HEK293 (cell line): ENCODE results near the gene C9orf72.

Experiments
- HOXA7 ChIP-seq: sonication (generic); formaldehyde crosslinking; IDR thresholded peaks from 2 replicates; pipeline ENCODE4 v1.8.1; 2022; ENCODE audit warnings: missing genetic modification reagents, borderline replicate concordance
- ZBTB20 ChIP-seq: fragments of 450-650 bp; formaldehyde crosslinking; IDR thresholded peaks from 2 replicates; pipeline ENCODE4 v1.5.1; 2016; ENCODE audit warnings: missing biosample characterization, missing genetic modification characterization
- ZBTB7A ChIP-seq: fragments of 450-650 bp; formaldehyde crosslinking; IDR thresholded peaks from 2 replicates; pipeline ENCODE4 v1.5.1; 2016; ENCODE audit warnings: low read depth, missing biosample characterization, missing genetic modification characterization
- ZFP3 ChIP-seq: fragments of 450-650 bp; formaldehyde crosslinking; IDR thresholded peaks from 2 replicates; pipeline ENCODE4 v1.5.1; 2016; ENCODE audit warnings: low read depth, missing biosample characterization, missing genetic modification characterization
- ZNF114 ChIP-seq: fragments of 450-650 bp; formaldehyde crosslinking; IDR thresholded peaks from 2 replicates; pipeline ENCODE4 v1.5.0; 2017; ENCODE audit warnings: missing biosample characterization, missing genetic modification characterization
- ZNF274 ChIP-seq, 2 experiments: fragments of 200-500 bp in 1 of 2; fragments of 450-650 bp in 1 of 2; sonication (Bioruptor generic) in 1 of 2; formaldehyde crosslinking in 1 of 2; IDR thresholded peaks; 2 replicates each; pipeline versions ENCODE4 v1.5.1 to v1.6.1; 2014 to 2016; ENCODE audit warnings: borderline replicate concordance in 1 of 2, inconsistent platforms in 1 of 2, low read length in 1 of 2, missing biosample characterization in 1 of 2, missing genetic modification characterization in 1 of 2
- ZNF311 ChIP-seq: fragments of 450-650 bp; formaldehyde crosslinking; IDR thresholded peaks from 2 replicates; pipeline ENCODE4 v1.5.1; 2017; ENCODE audit warnings: missing biosample characterization, missing genetic modification characterization, borderline replicate concordance
- ZNF510 ChIP-seq: fragments of 450-650 bp; formaldehyde crosslinking; IDR thresholded peaks from 2 replicates; pipeline ENCODE4 v1.5.1; 2018; ENCODE audit warnings: mild to moderate bottlenecking, missing genetic modification characterization, missing biosample characterization; ENCODE audit not compliant: insufficient replicate concordance
- ZNF843 ChIP-seq: fragments of 450-650 bp; formaldehyde crosslinking; IDR thresholded peaks from 2 replicates; pipeline ENCODE4 v1.5.1; 2016; ENCODE audit warnings: missing biosample characterization, missing genetic modification characterization
- TF ChIP-seq, protein P1 (sequence below): fragments of 450-650 bp; formaldehyde crosslinking; IDR thresholded peaks from 2 replicates; pipeline ENCODE4 v1.5.1; 2016; ENCODE audit warnings: missing biosample characterization, missing genetic modification characterization
- TF ChIP-seq, protein P2 (sequence below): fragments of 450-650 bp; formaldehyde crosslinking; IDR thresholded peaks from 2 replicates; pipeline ENCODE4 v1.5.1; 2016; ENCODE audit warnings: missing biosample characterization, missing genetic modification characterization
- TF ChIP-seq, protein P3 (sequence below): fragments of 450-650 bp; formaldehyde crosslinking; IDR thresholded peaks from 2 replicates; pipeline ENCODE4 v1.5.1; 2016; ENCODE audit warnings: missing biosample characterization, missing genetic modification characterization, low read depth
- TF ChIP-seq, protein P4 (sequence below): fragments of 450-650 bp; formaldehyde crosslinking; conservative IDR thresholded peaks from 2 replicates; pipeline ENCODE4 v1.5.1; 2016; ENCODE audit warnings: low read depth, missing biosample characterization, missing genetic modification characterization

DNA sequence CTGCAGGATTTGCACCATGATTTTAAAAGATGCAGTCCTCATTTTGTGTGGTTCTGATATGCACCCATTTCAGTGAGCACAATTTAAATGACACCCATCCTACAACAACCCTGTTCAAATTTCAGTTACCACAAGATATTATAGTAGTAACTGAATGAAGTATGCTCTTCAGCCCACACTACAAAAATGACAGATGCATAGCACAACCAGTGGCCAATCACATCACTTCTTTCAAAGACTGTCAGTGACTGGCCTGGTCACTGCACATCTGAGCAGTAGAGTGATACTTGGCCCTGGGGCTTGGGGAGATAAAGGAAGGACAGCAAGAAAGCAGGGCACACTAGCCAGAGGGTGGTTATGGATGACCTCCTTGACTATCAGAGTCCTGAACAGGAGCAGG lies 69.0 kb downstream of the C9orf72 start:
- TF ChIP-seq, protein P1, sequence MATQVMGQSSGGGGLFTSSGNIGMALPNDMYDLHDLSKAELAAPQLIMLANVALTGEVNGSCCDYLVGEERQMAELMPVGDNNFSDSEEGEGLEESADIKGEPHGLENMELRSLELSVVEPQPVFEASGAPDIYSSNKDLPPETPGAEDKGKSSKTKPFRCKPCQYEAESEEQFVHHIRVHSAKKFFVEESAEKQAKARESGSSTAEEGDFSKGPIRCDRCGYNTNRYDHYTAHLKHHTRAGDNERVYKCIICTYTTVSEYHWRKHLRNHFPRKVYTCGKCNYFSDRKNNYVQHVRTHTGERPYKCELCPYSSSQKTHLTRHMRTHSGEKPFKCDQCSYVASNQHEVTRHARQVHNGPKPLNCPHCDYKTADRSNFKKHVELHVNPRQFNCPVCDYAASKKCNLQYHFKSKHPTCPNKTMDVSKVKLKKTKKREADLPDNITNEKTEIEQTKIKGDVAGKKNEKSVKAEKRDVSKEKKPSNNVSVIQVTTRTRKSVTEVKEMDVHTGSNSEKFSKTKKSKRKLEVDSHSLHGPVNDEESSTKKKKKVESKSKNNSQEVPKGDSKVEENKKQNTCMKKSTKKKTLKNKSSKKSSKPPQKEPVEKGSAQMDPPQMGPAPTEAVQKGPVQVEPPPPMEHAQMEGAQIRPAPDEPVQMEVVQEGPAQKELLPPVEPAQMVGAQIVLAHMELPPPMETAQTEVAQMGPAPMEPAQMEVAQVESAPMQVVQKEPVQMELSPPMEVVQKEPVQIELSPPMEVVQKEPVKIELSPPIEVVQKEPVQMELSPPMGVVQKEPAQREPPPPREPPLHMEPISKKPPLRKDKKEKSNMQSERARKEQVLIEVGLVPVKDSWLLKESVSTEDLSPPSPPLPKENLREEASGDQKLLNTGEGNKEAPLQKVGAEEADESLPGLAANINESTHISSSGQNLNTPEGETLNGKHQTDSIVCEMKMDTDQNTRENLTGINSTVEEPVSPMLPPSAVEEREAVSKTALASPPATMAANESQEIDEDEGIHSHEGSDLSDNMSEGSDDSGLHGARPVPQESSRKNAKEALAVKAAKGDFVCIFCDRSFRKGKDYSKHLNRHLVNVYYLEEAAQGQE (tag by site-specific recombination) = no peak
- TF ChIP-seq ZNF510 (tag by site-specific recombination) (no peak), ZBTB20 (no peak), ZNF311 (tag by site-specific recombination) (no peak), HOXA7 (CRISPR knock-in tag) (no peak), ZNF843 (tag by site-specific recombination) (no peak), ZNF274 (IDR thresholded peaks at IDR 0.05; ENCODE audit: low read length) (no peak), ZNF274 (tag by site-specific recombination; IDR thresholded peaks at IDR 0.05; ENCODE audit: borderline replicate concordance) (no peak), ZFP3 (tag by site-specific recombination) (no peak), ZBTB7A (no peak), ZNF114 (tag by site-specific recombination) (no peak)
- TF ChIP-seq, protein P2, sequence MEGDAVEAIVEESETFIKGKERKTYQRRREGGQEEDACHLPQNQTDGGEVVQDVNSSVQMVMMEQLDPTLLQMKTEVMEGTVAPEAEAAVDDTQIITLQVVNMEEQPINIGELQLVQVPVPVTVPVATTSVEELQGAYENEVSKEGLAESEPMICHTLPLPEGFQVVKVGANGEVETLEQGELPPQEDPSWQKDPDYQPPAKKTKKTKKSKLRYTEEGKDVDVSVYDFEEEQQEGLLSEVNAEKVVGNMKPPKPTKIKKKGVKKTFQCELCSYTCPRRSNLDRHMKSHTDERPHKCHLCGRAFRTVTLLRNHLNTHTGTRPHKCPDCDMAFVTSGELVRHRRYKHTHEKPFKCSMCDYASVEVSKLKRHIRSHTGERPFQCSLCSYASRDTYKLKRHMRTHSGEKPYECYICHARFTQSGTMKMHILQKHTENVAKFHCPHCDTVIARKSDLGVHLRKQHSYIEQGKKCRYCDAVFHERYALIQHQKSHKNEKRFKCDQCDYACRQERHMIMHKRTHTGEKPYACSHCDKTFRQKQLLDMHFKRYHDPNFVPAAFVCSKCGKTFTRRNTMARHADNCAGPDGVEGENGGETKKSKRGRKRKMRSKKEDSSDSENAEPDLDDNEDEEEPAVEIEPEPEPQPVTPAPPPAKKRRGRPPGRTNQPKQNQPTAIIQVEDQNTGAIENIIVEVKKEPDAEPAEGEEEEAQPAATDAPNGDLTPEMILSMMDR (tag by site-specific recombination) = no peak
- TF ChIP-seq, protein P3, sequence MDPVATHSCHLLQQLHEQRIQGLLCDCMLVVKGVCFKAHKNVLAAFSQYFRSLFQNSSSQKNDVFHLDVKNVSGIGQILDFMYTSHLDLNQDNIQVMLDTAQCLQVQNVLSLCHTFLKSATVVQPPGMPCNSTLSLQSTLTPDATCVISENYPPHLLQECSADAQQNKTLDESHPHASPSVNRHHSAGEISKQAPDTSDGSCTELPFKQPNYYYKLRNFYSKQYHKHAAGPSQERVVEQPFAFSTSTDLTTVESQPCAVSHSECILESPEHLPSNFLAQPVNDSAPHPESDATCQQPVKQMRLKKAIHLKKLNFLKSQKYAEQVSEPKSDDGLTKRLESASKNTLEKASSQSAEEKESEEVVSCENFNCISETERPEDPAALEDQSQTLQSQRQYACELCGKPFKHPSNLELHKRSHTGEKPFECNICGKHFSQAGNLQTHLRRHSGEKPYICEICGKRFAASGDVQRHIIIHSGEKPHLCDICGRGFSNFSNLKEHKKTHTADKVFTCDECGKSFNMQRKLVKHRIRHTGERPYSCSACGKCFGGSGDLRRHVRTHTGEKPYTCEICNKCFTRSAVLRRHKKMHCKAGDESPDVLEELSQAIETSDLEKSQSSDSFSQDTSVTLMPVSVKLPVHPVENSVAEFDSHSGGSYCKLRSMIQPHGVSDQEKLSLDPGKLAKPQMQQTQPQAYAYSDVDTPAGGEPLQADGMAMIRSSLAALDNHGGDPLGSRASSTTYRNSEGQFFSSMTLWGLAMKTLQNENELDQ (tag by site-specific recombination) = no peak
- TF ChIP-seq, protein P4, sequence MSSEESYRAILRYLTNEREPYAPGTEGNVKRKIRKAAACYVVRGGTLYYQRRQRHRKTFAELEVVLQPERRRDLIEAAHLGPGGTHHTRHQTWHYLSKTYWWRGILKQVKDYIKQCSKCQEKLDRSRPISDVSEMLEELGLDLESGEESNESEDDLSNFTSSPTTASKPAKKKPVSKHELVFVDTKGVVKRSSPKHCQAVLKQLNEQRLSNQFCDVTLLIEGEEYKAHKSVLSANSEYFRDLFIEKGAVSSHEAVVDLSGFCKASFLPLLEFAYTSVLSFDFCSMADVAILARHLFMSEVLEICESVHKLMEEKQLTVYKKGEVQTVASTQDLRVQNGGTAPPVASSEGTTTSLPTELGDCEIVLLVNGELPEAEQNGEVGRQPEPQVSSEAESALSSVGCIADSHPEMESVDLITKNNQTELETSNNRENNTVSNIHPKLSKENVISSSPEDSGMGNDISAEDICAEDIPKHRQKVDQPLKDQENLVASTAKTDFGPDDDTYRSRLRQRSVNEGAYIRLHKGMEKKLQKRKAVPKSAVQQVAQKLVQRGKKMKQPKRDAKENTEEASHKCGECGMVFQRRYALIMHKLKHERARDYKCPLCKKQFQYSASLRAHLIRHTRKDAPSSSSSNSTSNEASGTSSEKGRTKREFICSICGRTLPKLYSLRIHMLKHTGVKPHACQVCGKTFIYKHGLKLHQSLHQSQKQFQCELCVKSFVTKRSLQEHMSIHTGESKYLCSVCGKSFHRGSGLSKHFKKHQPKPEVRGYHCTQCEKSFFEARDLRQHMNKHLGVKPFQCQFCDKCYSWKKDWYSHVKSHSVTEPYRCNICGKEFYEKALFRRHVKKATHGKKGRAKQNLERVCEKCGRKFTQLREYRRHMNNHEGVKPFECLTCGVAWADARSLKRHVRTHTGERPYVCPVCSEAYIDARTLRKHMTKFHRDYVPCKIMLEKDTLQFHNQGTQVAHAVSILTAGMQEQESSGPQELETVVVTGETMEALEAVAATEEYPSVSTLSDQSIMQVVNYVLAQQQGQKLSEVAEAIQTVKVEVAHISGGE (tag by site-specific recombination) = no peak
